CD4-positive, CD25-positive, alpha-beta regulatory T cell (primary cell): ENCODE results near the gene LCT. TPM values are rescaled to one million over a fixed set of nuclear protein-coding genes. Genes with fewer than 3 reads are reported as not detected.
A peak's percentile ranks its signal among the peaks of the same experiment; 100 is the strongest.
"Not testable (repeated sequence)": the region's sequence is repeated elsewhere in the genome, so short reads cannot be mapped to it uniquely, and the experiment has no call there.

ENCODE experiments used
- ATAC-seq, 2 donors: fragments of 150-1000 bp; cut with Tn5 transposase; one replicate each; pipeline ENCODE4 v1.10.0; 2021; ENCODE audit warnings: low read depth in 2 of 2, moderate number of reproducible peaks in 2 of 2, moderate library complexity in 1 of 2
- DNase-seq, 3 donors: peaks; one replicate each; pipeline versions ENCODE4 v3.0.0 to v3.0.0-alpha.2; 2012 to 2022; ENCODE audit warnings: mixed read lengths in 1 of 3
- H3K27ac ChIP-seq: one replicate; pipeline ENCODE4 v1.7.0; 2013; ENCODE audit warnings: mild to moderate bottlenecking, low read length; ENCODE audit not compliant: insufficient read depth, poor library complexity, severe bottlenecking
- H3K27me3 ChIP-seq: one replicate; pipeline ENCODE4 v1.7.0; 2013; ENCODE audit warnings: low read length; ENCODE audit not compliant: control insufficient read depth, insufficient read depth
- H3K36me3 ChIP-seq: one replicate; pipeline ENCODE4 v1.7.0; 2013; ENCODE audit warnings: mild to moderate bottlenecking, low read length, moderate library complexity; ENCODE audit not compliant: control insufficient read depth, insufficient read depth
- H3K4me1 ChIP-seq: 2 replicates; pipeline ENCODE4 v1.7.0; 2013; ENCODE audit warnings: mild to moderate bottlenecking, low read length; ENCODE audit not compliant: insufficient read depth, control insufficient read depth, poor library complexity, severe bottlenecking
- H3K4me3 ChIP-seq: one replicate; pipeline ENCODE4 v1.7.0; 2013; ENCODE audit warnings: low read depth, mild to moderate bottlenecking, low read length, moderate library complexity
- H3K9me3 ChIP-seq, 2 experiments: 1 replicate in 1 of 2; 2 replicates in 1 of 2; pipeline ENCODE4 v1.7.0; 2013; ENCODE audit warnings: low read length in 2 of 2, mild to moderate bottlenecking in 1 of 2, moderate library complexity in 1 of 2; ENCODE audit not compliant: control insufficient read depth in 2 of 2
- H3K27ac Mint-ChIP-seq, 3 donors: one replicate each; pipeline ENCODE4 v1.8.0; 2020 to 2022; ENCODE audit warnings: mild to moderate bottlenecking in 3 of 3, mixed read lengths in 3 of 3, moderate library complexity in 2 of 3
- H3K27me3 Mint-ChIP-seq: one replicate; pipeline ENCODE4 v1.8.0; 2022; ENCODE audit warnings: mild to moderate bottlenecking, mixed read lengths
- H3K36me3 Mint-ChIP-seq: one replicate; pipeline ENCODE4 v1.8.0; 2020; ENCODE audit warnings: mixed read lengths
- H3K4me1 Mint-ChIP-seq, 4 donors: one replicate each; pipeline ENCODE4 v1.8.0; 2020 to 2022; ENCODE audit warnings: mixed read lengths in 4 of 4, mild to moderate bottlenecking in 1 of 4
- H3K4me3 Mint-ChIP-seq, 4 donors: one replicate each; pipeline ENCODE4 v1.8.0; 2020 to 2022; ENCODE audit warnings: mild to moderate bottlenecking in 4 of 4, mixed read lengths in 4 of 4, moderate library complexity in 3 of 4
- H3K9me3 Mint-ChIP-seq, 7 donors: one replicate each; pipeline ENCODE4 v1.8.0; 2020 to 2022; ENCODE audit warnings: mixed read lengths in 7 of 7, mild to moderate bottlenecking in 3 of 7, moderate library complexity in 2 of 7
- polyA plus RNA-seq, 4 donors: library from polyadenylated mRNA; unstranded; fragments of 300-500 nt; fragmentation: Illumina TruSeq; gene quantifications; one replicate each; pipeline ENCODE4 v1.2.3, GENCODE V29; 2021
- total RNA-seq: library from RNA; stranded (reverse); gene quantifications from one replicate; pipeline ENCODE4 v1.2.3, GENCODE V29; 2022

Gene LCT
- total and polyA plus RNA-seq, 5 donors from 2014 or later: not detected

GRCh38 chr2:135800513-135801460, 36.2 kb downstream of the LCT start:
- ATAC-seq (no peak), DNase-seq (no peak)
- H3K4me3 ChIP-seq: no peak overlapping the region
- peaks cover 4% of the 10 kb centered on the region for H3K36me3 Mint-ChIP-seq
- H3K27me3 Mint-ChIP-seq: no peaks in the 10 kb centered on the region
- peaks cover 7% of the 10 kb centered on the region in 2 experiments for H3K9me3 ChIP-seq
- no peak overlapping the region for H3K4me3 Mint-ChIP-seq
- H3K27me3 ChIP-seq: no peaks in the 10 kb centered on the region
- no peak overlapping the region for H3K27ac Mint-ChIP-seq
- peaks cover 0 to 12% (median 4%) of the 10 kb centered on the region in 7 donors for H3K9me3 Mint-ChIP-seq
- H3K4me1 Mint-ChIP-seq: peaks cover 0 to 4% (median 4%) of the 10 kb centered on the region in 4 donors
- no peaks in the 10 kb centered on the region for H3K4me1 ChIP-seq
- no peaks in the 10 kb centered on the region for H3K36me3 ChIP-seq
- H3K27ac ChIP-seq: no peak overlapping the region

DNA sequence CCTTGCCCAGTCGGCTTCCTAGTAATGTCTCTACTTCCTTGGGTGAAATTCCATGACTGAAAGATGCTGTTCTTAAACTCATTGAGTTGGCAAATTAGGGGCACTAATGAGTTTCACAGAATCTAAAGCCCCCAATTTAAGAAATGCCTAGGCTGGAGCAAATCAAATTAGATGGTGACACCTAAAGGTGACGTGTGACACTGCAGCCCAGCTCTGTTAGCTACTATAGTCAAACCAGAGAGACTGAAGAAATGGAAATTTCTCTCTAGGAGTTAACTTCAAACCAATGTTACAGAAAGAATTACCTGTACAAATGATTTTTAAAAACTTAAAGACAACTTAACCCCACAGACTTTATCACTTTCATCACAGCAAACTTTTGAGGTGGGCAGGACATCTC, 37.2 kb downstream of the LCT start:
- no peak overlapping the region for H3K4me3 Mint-ChIP-seq

GRCh38 chr2:135798762-135799161, 38.2 kb downstream of the LCT start:
- Mint-ChIP-seq H3K27ac (no peak overlapping the region), H3K4me1 (peaks cover 0 to 13% (median 12%) of the 10 kb centered on the region in 4 donors), H3K4me3 (no peak overlapping the region), H3K27me3 (no peaks in the 10 kb centered on the region), H3K9me3 (peaks cover 0 to 12% (median 3%) of the 10 kb centered on the region in 7 donors), H3K36me3 (peaks cover 4% of the 10 kb centered on the region)
- Histone ChIP-seq H3K36me3 (no peaks in the 10 kb centered on the region), H3K4me1 (no peaks in the 10 kb centered on the region), H3K4me3 (no peak overlapping the region), H3K27ac (no peak overlapping the region), H3K9me3 (peaks cover 7% of the 10 kb centered on the region in 2 experiments), H3K27me3 (no peaks in the 10 kb centered on the region)
- ATAC-seq (no peak), DNase-seq (no peak)

More for the DNA sequence above, 37.2 kb downstream of the LCT start:
- Histone ChIP-seq H3K36me3 (no peaks in the 10 kb centered on the region), H3K9me3 (peaks cover 7% of the 10 kb centered on the region in 2 experiments), H3K27ac (no peak overlapping the region), H3K4me1 (no peaks in the 10 kb centered on the region), H3K27me3 (no peaks in the 10 kb centered on the region), H3K4me3 (no peak overlapping the region)
- no peak for DNase-seq
- peaks cover 0 to 10% (median 9%) of the 10 kb centered on the region in 4 donors for H3K4me1 Mint-ChIP-seq
- ATAC-seq: no peak
- peaks cover 4% of the 10 kb centered on the region for H3K36me3 Mint-ChIP-seq
- no peaks in the 10 kb centered on the region for H3K27me3 Mint-ChIP-seq
- H3K9me3 Mint-ChIP-seq: peaks cover 0 to 12% (median 4%) of the 10 kb centered on the region in 7 donors
- H3K27ac Mint-ChIP-seq: no peak overlapping the region

- no peak overlapping the region for H3K27ac ChIP-seq
- Mint-ChIP-seq H3K4me1 (peaks cover 4 to 13% (median 12%) of the 10 kb centered on the region in 4 donors), H3K27me3 (no peaks in the 10 kb centered on the region), H3K4me3 (no peak overlapping the region), H3K9me3 (peaks cover 0 to 12% (median 3%) of the 10 kb centered on the region in 7 donors), H3K36me3 (peaks cover 4% of the 10 kb centered on the region), H3K27ac (no peak overlapping the region)
- no peaks in the 10 kb centered on the region for H3K27me3 ChIP-seq
- no peaks in the 10 kb centered on the region for H3K36me3 ChIP-seq
- no peaks in the 10 kb centered on the region for H3K4me1 ChIP-seq
- no peak overlapping the region for H3K4me3 ChIP-seq
- no peak for DNase-seq
- no peak for ATAC-seq
- peaks cover 7% of the 10 kb centered on the region in 2 experiments for H3K9me3 ChIP-seq
These were observed 38.7 kb downstream of the LCT start for GRCh38 chr2:135798275-135798705.

- H3K4me1 Mint-ChIP-seq: peaks cover 4 to 13% (median 12%) of the 10 kb centered on the region in 4 donors
- Histone ChIP-seq H3K36me3 (no peaks in the 10 kb centered on the region), H3K27ac (no peak overlapping the region), H3K4me1 (no peaks in the 10 kb centered on the region), H3K27me3 (no peaks in the 10 kb centered on the region), H3K4me3 (no peak overlapping the region), H3K9me3 (peaks cover 7% of the 10 kb centered on the region in 2 experiments)
- peak overlapping the region in 1 of 3 donors; percentile 2 for H3K27ac Mint-ChIP-seq
- H3K4me3 Mint-ChIP-seq: no peak overlapping the region
- peaks cover 0 to 12% (median 3%) of the 10 kb centered on the region in 7 donors for H3K9me3 Mint-ChIP-seq
- H3K27me3 Mint-ChIP-seq: no peaks in the 10 kb centered on the region
- peak; percentile 53 to 83 (median 71) for DNase-seq
- peak; percentile 85 to 86 for ATAC-seq
- H3K36me3 Mint-ChIP-seq: peaks cover 4% of the 10 kb centered on the region
These were observed 39.3 kb downstream of the LCT start for GRCh38 chr2:135797497-135798274.

- H3K27ac ChIP-seq: no peak overlapping the region
- no peak overlapping the region for H3K4me3 ChIP-seq
- Mint-ChIP-seq H3K4me1 (peaks cover 4 to 13% (median 12%) of the 10 kb centered on the region in 4 donors), H3K27ac (no peak overlapping the region), H3K9me3 (peaks cover 0 to 12% (median 0%) of the 10 kb centered on the region in 7 donors), H3K36me3 (peaks cover 4% of the 10 kb centered on the region), H3K27me3 (no peaks in the 10 kb centered on the region), H3K4me3 (no peak overlapping the region)
- H3K9me3 ChIP-seq: peaks cover 0 to 7% of the 10 kb centered on the region in 2 experiments
- no peaks in the 10 kb centered on the region for H3K4me1 ChIP-seq
- H3K27me3 ChIP-seq: no peaks in the 10 kb centered on the region
- DNase-seq: no peak
- no peak for ATAC-seq
- no peaks in the 10 kb centered on the region for H3K36me3 ChIP-seq
These were observed 40.4 kb downstream of the LCT start for GRCh38 chr2:135796606-135797005.

- not testable (repeated sequence) for ATAC-seq, H3K27ac ChIP-seq, H3K27me3 Mint-ChIP-seq, H3K4me3 Mint-ChIP-seq, DNase-seq, H3K4me3 ChIP-seq, H3K4me1 ChIP-seq, H3K36me3 ChIP-seq, H3K9me3 ChIP-seq, H3K27me3 ChIP-seq, H3K9me3 Mint-ChIP-seq, H3K36me3 Mint-ChIP-seq
- Mint-ChIP-seq H3K4me1 (peaks cover 4 to 13% (median 12%) of the 10 kb centered on the region in 4 donors), H3K27ac (peak overlapping the region in 1 of 3 donors; percentile 64)
These were observed 41.3 kb downstream of the LCT start for GRCh38 chr2:135795641-135796040.
